ENCODE results near the gene ANKRD33B.

DNA sequence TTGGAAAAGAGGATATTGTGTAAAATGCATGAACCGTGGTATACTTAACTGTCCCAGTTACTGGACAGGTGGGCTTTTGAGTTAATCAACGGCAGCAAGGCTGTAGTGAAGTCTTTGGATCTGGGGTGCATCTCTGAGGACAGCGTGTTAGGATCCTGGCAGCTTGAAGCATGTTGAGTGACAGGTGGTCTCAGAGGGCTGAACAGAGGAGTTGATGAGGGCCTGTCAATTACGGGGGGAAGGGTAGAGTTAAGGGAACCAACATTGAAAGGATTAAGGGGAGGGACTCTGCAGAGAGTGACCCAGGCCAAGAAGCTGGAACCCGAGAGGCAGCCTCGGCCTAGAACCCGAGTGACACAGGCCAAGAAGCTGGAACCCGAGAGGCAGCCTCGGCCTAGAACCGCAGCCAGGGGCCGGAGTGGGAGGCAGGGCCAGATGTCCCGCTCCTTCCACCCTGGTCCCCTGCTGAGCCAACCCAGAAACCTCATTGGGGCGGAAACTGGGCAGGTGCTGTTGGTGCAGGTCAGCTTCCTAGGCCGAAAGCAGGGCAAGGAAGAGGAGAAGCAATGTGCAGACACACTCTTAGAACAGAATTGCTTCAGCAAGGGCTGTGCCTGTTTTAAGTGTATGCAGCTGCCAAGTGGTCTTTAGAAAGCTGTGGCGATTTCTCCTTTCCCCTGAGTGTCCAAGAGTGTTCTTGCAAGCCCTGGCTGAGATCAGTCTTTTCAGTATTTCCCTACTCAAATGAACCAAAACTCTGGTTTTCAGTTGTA is 62.0 kb downstream of the ANKRD33B start:
- no peak for TF ChIP-seq POLR2A (IDR thresholded peaks at IDR 0.05)
- TF ChIP-seq, protein P1, sequence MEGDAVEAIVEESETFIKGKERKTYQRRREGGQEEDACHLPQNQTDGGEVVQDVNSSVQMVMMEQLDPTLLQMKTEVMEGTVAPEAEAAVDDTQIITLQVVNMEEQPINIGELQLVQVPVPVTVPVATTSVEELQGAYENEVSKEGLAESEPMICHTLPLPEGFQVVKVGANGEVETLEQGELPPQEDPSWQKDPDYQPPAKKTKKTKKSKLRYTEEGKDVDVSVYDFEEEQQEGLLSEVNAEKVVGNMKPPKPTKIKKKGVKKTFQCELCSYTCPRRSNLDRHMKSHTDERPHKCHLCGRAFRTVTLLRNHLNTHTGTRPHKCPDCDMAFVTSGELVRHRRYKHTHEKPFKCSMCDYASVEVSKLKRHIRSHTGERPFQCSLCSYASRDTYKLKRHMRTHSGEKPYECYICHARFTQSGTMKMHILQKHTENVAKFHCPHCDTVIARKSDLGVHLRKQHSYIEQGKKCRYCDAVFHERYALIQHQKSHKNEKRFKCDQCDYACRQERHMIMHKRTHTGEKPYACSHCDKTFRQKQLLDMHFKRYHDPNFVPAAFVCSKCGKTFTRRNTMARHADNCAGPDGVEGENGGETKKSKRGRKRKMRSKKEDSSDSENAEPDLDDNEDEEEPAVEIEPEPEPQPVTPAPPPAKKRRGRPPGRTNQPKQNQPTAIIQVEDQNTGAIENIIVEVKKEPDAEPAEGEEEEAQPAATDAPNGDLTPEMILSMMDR (IDR thresholded peaks at IDR 0.05): no peak
